Measurements from ENCODE around the gene SELENOI. TPM values are rescaled to one million over a fixed set of nuclear protein-coding genes. Genes with fewer than 3 reads are reported as not detected.
A peak's percentile ranks its signal among the peaks of the same experiment; 100 is the strongest.
"Not testable (repeated sequence)": the region's sequence is repeated elsewhere in the genome, so short reads cannot be mapped to it uniquely, and the experiment has no call there.

The SELENOI gene
- total RNA-seq, 1 donor from 2014 or later, result 28.2 TPM

GRCh38 chr2:26364669-26365068 is 18.7 kb downstream of the SELENOI start:
- H3K9me3 Mint-ChIP-seq (ENCODE audit: unreplicated experiment), result no peaks in the 10 kb centered on the region
- peaks cover 19% of the 10 kb centered on the region for H3K36me3 Mint-ChIP-seq (ENCODE audit: low read depth, unreplicated experiment)

GRCh38 chr2:26366957-26367356 is 21.0 kb downstream of the SELENOI start:
- Mint-ChIP-seq H3K9me3 (ENCODE audit: unreplicated experiment) (no peaks in the 10 kb centered on the region), H3K36me3 (ENCODE audit: low read depth, unreplicated experiment) (peaks cover 25% of the 10 kb centered on the region), H3K27me3 (ENCODE audit: unreplicated experiment) (no peaks in the 10 kb centered on the region), H3K4me3 (ENCODE audit: unreplicated experiment) (no peak overlapping the region), H3K27ac (ENCODE audit: unreplicated experiment) (no peak overlapping the region), H3K4me1 (ENCODE audit: unreplicated experiment) (no peaks in the 10 kb centered on the region)
- no peak for DNase-seq (ENCODE audit: low spot score)
- no peak for TF ChIP-seq CTCF (IDR thresholded peaks at IDR 0.05; ENCODE audit: unreplicated experiment)

More at GRCh38 chr2:26364669-26365068, 18.7 kb downstream of the SELENOI start:
- Mint-ChIP-seq H3K4me3 (ENCODE audit: unreplicated experiment) (no peak overlapping the region), H3K27ac (ENCODE audit: unreplicated experiment) (no peak overlapping the region), H3K27me3 (ENCODE audit: unreplicated experiment) (no peaks in the 10 kb centered on the region), H3K4me1 (ENCODE audit: unreplicated experiment) (no peaks in the 10 kb centered on the region)
- no peak for TF ChIP-seq CTCF (IDR thresholded peaks at IDR 0.05; ENCODE audit: unreplicated experiment)
- no peak for DNase-seq (ENCODE audit: low spot score)

GRCh38 chr2:26369664-26370063 is 23.7 kb downstream of the SELENOI start:
- H3K4me3 Mint-ChIP-seq (ENCODE audit: unreplicated experiment), result peak overlapping the region; percentile 6
- not testable (repeated sequence) for H3K27me3 Mint-ChIP-seq (ENCODE audit: unreplicated experiment); H3K9me3 Mint-ChIP-seq (ENCODE audit: unreplicated experiment); H3K4me1 Mint-ChIP-seq (ENCODE audit: unreplicated experiment); DNase-seq (ENCODE audit: low spot score); H3K27ac Mint-ChIP-seq (ENCODE audit: unreplicated experiment)
- H3K36me3 Mint-ChIP-seq (ENCODE audit: low read depth, unreplicated experiment), result peaks cover 32% of the 10 kb centered on the region

GRCh38 chr2:26370909-26371308 is 25.0 kb downstream of the SELENOI start:
- DNase-seq (ENCODE audit: low spot score); H3K27ac Mint-ChIP-seq (ENCODE audit: unreplicated experiment); H3K9me3 Mint-ChIP-seq (ENCODE audit: unreplicated experiment); H3K4me1 Mint-ChIP-seq (ENCODE audit: unreplicated experiment); H3K27me3 Mint-ChIP-seq (ENCODE audit: unreplicated experiment); H3K4me3 Mint-ChIP-seq (ENCODE audit: unreplicated experiment): not testable (repeated sequence)
- peaks cover 36% of the 10 kb centered on the region for H3K36me3 Mint-ChIP-seq (ENCODE audit: low read depth, unreplicated experiment)

GRCh38 chr2:26376799-26377198 is 30.9 kb downstream of the SELENOI start:
- no peaks in the 10 kb centered on the region for H3K9me3 Mint-ChIP-seq (ENCODE audit: unreplicated experiment)
- TF ChIP-seq CTCF (IDR thresholded peaks at IDR 0.05; ENCODE audit: unreplicated experiment), result no peak
- DNase-seq (ENCODE audit: low spot score), result no peak
- H3K36me3 Mint-ChIP-seq (ENCODE audit: low read depth, unreplicated experiment), result peaks cover 16% of the 10 kb centered on the region
- H3K4me3 Mint-ChIP-seq (ENCODE audit: unreplicated experiment), result no peak overlapping the region
- H3K27ac Mint-ChIP-seq (ENCODE audit: unreplicated experiment), result no peak overlapping the region
- H3K4me1 Mint-ChIP-seq (ENCODE audit: unreplicated experiment), result no peaks in the 10 kb centered on the region
- H3K27me3 Mint-ChIP-seq (ENCODE audit: unreplicated experiment), result peaks cover 1% of the 10 kb centered on the region

GRCh38 chr2:26380281-26380680 is 34.3 kb downstream of the SELENOI start:
- Mint-ChIP-seq H3K9me3 (ENCODE audit: unreplicated experiment) (no peaks in the 10 kb centered on the region), H3K36me3 (ENCODE audit: low read depth, unreplicated experiment) (peaks cover 4% of the 10 kb centered on the region), H3K4me1 (ENCODE audit: unreplicated experiment) (no peaks in the 10 kb centered on the region), H3K4me3 (ENCODE audit: unreplicated experiment) (no peak overlapping the region), H3K27ac (ENCODE audit: unreplicated experiment) (no peak overlapping the region), H3K27me3 (ENCODE audit: unreplicated experiment) (peaks cover 1% of the 10 kb centered on the region)
- TF ChIP-seq CTCF (IDR thresholded peaks at IDR 0.05; ENCODE audit: unreplicated experiment), result no peak
- no peak for DNase-seq (ENCODE audit: low spot score)

Measured in endothelial cell (in vitro differentiated cells).